DMS114 treated with DMSO at 0.1 percent for 48 hours (cell line): Measurements from ENCODE around the gene GATAD2A.

ENCODE experiments used
- DNase-seq: peaks from one replicate; lab custom pipeline; 2025; ENCODE audit not compliant: unreplicated experiment; lab: John Stamatoyannopoulos, UW

The GATAD2A gene

DNA sequence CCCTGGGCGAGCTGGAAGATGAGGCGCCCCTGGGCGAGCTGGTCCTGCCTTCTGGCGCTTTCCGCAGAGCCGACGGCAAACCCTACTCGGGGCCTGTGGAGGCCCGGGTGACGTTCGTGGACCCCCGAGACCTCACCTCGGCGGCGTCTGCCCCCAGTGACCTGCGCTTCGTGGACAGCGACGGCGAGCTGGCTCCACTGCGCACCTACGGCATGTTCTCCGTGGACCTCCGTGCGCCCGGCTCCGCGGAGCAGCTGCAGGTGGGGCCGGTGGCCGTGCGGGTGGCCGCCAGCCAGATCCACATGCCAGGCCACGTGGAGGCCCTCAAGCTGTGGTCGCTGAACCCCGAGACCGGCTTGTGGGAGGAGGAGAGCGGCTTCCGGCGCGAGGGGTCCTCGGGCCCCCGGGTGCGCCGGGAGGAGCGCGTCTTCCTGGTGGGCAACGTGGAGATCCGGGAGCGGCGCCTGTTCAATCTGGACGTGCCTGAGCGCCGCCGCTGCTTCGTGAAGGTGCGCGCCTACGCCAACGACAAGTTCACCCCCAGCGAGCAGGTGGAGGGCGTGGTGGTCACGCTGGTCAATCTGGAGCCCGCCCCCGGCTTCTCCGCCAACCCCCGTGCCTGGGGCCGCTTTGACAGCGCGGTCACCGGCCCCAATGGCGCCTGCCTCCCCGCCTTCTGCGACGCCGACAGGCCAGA is 138.9 kb downstream of the GATAD2A start:
- no peak for DNase-seq

GRCh38 chr19:19544954-19545591 is 139.6 kb downstream of the GATAD2A start:
- no peak for DNase-seq

GRCh38 chr19:19545707-19546106 is 140.2 kb downstream of the GATAD2A start:
- DNase-seq = no peak

DNA sequence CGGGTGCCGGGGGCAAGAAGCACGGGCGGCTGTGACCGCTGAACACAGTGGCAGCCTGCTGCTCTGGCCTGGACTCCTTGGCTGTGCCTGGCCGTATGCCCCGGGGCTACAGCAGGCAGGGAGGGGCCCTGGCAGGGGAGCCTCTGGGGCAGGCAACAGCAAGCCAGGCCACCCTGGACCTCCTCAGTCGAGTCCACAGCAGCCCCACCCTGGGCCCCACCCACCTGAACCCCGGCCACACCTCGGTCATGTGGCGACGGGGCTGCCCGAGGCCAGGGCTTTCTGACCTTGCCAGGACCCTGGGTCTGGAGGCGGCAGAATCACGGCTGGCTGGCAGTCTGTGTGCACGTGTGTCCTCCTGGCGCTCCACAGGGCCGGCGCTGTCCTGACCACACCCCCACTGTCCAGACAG is 141.3 kb downstream of the GATAD2A start:
- no peak for DNase-seq

- no peak for DNase-seq
Measured at GRCh38 chr19:19547674-19548336, 142.3 kb downstream of the GATAD2A start.

DNA sequence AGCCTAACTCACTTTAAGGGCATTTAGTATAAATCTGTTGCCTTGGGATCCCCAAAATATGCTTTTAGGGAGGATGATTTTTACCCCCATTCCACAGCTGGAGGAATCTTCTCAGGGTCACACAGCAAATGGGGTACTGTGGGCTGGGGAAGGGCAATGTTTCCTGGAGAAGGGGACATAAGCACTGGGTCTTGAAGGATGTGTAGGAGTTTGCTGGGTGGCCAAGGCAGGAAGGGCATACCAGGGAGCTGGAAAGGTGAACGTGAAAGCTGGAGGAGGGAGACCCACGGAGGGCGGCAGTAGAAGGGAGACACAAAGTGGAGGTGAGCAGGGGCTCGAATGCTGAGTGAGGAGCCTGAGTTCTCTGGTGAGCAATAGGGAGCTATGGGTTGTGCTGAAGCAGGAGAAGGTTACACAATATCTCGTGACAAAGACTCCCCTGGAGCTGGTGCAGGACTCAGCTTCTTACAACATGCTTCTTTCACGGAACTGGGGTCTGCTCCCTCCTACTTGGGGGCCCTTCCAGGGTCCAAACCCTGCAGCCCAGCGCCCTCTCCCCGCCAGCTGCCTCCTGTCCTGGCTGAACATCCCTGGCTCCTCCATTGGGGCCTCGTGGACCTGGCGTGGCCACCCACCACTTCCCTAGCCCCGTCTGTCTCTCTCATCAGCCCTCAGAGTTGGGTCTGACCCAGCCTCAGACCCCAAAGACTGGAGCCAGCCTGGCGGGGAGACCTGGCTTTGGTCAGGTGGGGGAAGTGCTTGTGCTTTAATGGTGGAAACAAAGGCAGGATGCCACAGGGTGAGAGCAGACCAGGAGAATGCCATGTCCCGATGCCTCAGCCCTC is 143.7 kb downstream of the GATAD2A start:
- no peak for DNase-seq

- DNase-seq = no peak
Measured at GRCh38 chr19:19549804-19550464, 144.5 kb downstream of the GATAD2A start.

GRCh38 chr19:19550485-19550929 is 145.0 kb downstream of the GATAD2A start:
- DNase-seq = no peak

GRCh38 chr19:19550972-19551852 is 145.7 kb downstream of the GATAD2A start:
- DNase-seq = no peak

DNA sequence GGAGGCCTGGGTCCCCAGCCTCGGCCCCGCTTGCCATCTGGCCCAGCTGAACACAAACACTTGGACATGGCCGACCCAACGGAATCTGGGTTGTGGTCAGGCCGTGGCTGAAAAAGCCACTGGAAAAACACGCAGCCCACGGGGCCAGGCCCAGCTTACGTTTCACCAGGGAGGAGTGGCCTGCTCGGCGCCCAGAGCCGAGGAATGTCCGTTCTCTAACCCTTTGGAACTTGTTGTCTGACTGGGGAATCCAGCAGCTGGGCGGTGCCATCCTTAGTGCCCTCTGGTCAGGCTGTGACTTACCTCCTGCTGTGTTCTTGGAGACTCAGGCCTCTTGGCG is 146.3 kb downstream of the GATAD2A start:
- DNase-seq = no peak

DNA sequence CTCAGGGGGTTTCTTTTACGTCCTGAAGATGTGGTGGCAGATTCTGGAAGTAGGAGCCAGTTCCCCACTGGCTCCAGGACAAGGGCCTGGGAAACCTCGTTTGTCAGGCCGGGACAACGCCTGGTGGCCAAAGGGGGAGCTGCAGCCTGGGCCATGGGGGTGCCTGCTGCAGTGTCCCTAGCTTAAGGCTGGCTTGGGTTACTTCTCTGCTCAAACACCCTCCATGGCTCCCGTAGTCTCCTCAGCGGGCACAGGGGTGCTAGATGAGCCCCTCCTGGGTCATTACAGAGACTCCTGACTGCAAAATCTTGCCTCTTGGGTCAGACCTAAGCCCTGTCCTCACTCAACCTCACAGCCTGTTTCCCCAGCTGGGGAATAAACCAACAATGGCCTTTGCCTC is 147.3 kb downstream of the GATAD2A start:
- peak; percentile 26 for DNase-seq

DNA sequence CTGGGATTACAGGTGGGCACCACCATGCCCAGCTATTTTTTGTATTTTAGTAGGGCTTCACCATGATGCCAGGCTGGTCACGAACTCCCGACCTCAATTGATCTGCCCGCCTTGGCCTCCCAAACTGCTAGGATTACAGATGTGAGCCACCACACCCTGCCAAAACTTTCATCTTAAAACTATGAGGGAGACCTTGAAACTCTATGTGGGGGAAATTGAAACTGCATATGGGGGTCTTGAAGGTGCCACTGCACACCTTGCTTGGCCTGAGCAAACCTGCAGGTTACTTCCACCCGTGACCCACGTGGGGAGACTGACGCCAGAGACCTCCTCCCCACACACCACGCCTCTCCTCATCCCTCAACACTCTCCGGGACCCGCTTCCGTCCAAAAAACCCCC is 148.2 kb downstream of the GATAD2A start:
- DNase-seq = no peak

GRCh38 chr19:19554074-19555023 is 148.9 kb downstream of the GATAD2A start:
- no peak for DNase-seq

DNA sequence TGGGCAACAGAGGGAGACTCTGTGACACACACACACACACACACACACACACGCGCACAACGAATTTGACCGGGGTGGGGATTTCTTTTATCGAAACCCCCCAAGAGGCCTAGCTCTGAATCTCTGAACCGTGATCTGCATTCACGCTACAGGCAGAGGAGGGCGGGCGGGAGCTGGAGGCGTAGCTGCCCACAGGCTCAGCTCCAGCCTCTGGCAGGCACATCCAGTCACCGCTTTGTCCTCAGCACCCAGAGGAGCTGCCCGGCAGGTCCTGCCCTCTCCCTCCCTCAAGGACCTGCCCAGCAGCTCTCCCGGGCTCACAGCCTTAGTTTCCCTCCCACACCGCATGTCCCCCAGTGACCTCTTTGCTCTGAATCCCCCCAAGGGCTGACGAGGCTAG is 152.6 kb downstream of the GATAD2A start:
- no peak for DNase-seq
